GM19397 (cell line): ENCODE results near the gene EMB.
"Not testable (repeated sequence)": the region's sequence is repeated elsewhere in the genome, so short reads cannot be mapped to it uniquely, and the experiment has no call there.

Experiments used
- ATAC-seq: cut with Tn5 transposase; IDR thresholded peaks from one replicate; pipeline ENCODE4 v1.9.1; 2021; ENCODE audit warnings: mild to moderate bottlenecking, moderate library complexity; ENCODE audit not compliant: unreplicated experiment

Gene EMB

GRCh38 chr5:50440651-50441492, at the start of gene EMB:
TSS of gene EMB (minus strand) at chr5:50441288. CDS start at chr5:50441151, 137 bp downstream.
- peak; percentile 66 for ATAC-seq

- ATAC-seq: not testable (repeated sequence)
These were observed 48.4 kb upstream of the EMB start for GRCh38 chr5:50489491-50489890.

GRCh38 chr5:50478790-50479189, 37.7 kb upstream of the EMB start:
- ATAC-seq: not testable (repeated sequence)

- ATAC-seq: peak; percentile 98
These were observed 35.5 kb upstream of the EMB start for GRCh38 chr5:50476549-50476948.

- ATAC-seq: not testable (repeated sequence)
These were observed 23.9 kb upstream of the EMB start for GRCh38 chr5:50465015-50465414.

- ATAC-seq: no peak
These were observed 22.6 kb upstream of the EMB start for GRCh38 chr5:50463726-50464125.

- no peak for ATAC-seq
These were observed 22.0 kb upstream of the EMB start for GRCh38 chr5:50463047-50463446.

GRCh38 chr5:50462579-50462978, 21.5 kb upstream of the EMB start:
- ATAC-seq: not testable (repeated sequence)

GRCh38 chr5:50458372-50458771, 17.3 kb upstream of the EMB start:
- ATAC-seq: not testable (repeated sequence)

GRCh38 chr5:50449241-50449640, 8.2 kb upstream of the EMB start:
- not testable (repeated sequence) for ATAC-seq

GRCh38 chr5:50447941-50448340, 6.9 kb upstream of the EMB start:
- no peak for ATAC-seq

GRCh38 chr5:50447228-50447627, 6.1 kb upstream of the EMB start:
- ATAC-seq: no peak

GRCh38 chr5:50445296-50445949, 4.3 kb upstream of the EMB start:
- ATAC-seq: peak; percentile 62

GRCh38 chr5:50442559-50443539, 1.8 kb upstream of the EMB start:
- not testable (repeated sequence) for ATAC-seq

- ATAC-seq: no peak
These were observed 436 bp upstream of the EMB start for GRCh38 chr5:50441493-50441955.

GRCh38 chr5:50439221-50439620, 1.9 kb downstream of the EMB start:
- no peak for ATAC-seq

- ATAC-seq: not testable (repeated sequence)
These were observed 3.0 kb downstream of the EMB start for GRCh38 chr5:50438060-50438459.

- ATAC-seq: no peak
These were observed 5.9 kb downstream of the EMB start for GRCh38 chr5:50435168-50435567.

- not testable (repeated sequence) for ATAC-seq
These were observed 9.8 kb downstream of the EMB start for GRCh38 chr5:50431133-50431904.
